ENCODE data around the gene SGO2.
A peak's percentile ranks its signal among the peaks of the same experiment; 100 is the strongest.

SGO2 gene

DNA sequence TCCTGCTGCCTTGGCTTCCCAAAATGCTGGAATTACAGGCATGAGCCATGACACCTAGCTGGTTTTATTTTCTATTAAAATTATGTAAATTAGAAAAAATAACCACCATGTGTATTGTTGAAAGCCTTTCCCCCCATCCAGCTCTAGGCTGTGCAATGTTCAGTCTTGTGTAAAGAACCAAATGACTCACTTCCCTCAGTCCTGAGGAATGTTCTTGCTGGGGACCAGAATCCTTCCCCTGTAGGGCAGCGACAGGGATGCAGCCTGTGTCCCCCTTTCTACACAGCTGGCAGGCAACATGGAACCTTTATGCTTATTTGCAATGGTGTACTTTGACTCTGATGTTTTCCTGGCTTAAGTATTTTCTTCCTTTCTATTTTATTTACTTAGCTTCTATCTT lies 89.2 kb downstream of the SGO2 start:
- H2BK120ac ChIP-seq (ENCODE audit: insufficient read depth, low read length, poor library complexity) = no peak overlapping the region
- no peaks in the 10 kb centered on the region for H3K36me3 ChIP-seq (ENCODE audit: control insufficient read depth in 1 of 2, insufficient read depth in 2 of 2, low read length in 2 of 2)
- H3K4ac ChIP-seq (ENCODE audit: low read depth, low read length) = no peak overlapping the region
- H3K4me3 ChIP-seq (ENCODE audit: low read depth, low read length) = no peak overlapping the region
- no peaks in the 10 kb centered on the region for H3K9me3 ChIP-seq (ENCODE audit: insufficient read depth, low read depth, low read length)
- no peaks in the 10 kb centered on the region for H3K27me3 ChIP-seq (ENCODE audit: insufficient read depth, low read length)
- H3K14ac ChIP-seq (ENCODE audit: low read length) = no peak overlapping the region
- H3K9ac ChIP-seq (ENCODE audit: low read length) = no peak overlapping the region
- DNase-seq = peak; percentile 33 to 61
- H2BK12ac ChIP-seq (ENCODE audit: low read length) = no peak overlapping the region
- H2AK5ac ChIP-seq (ENCODE audit: low read length) = no peak overlapping the region
- no peak overlapping the region for H4K91ac ChIP-seq (ENCODE audit: low read depth, low read length)
- no peaks in the 10 kb centered on the region for H3K79me1 ChIP-seq (ENCODE audit: low read length)
- H3K27ac ChIP-seq (ENCODE audit: low read depth, low read length) = no peak overlapping the region
- H4K12ac ChIP-seq (ENCODE audit: low read depth, low read length) = no peak overlapping the region
- no peak overlapping the region for H4K8ac ChIP-seq (ENCODE audit: low read depth, low read length)
- H3K4me2 ChIP-seq (ENCODE audit: low read length) = no peak overlapping the region
- H3K79me2 ChIP-seq (ENCODE audit: control insufficient read depth, insufficient read depth, low read length, poor library complexity) = no peaks in the 10 kb centered on the region
- no peak overlapping the region for H3K18ac ChIP-seq (ENCODE audit: low read length)
- no CpG with 5 or more reads among the region's 1 CpG for WGBS (ENCODE audit: extremely low coverage, insufficient coverage, insufficient read length)
- no peak overlapping the region for H2BK5ac ChIP-seq (ENCODE audit: low read depth, low read length, poor library complexity)
- no peaks in the 10 kb centered on the region for H3K4me1 ChIP-seq (ENCODE audit: control insufficient read depth in 1 of 2, insufficient read depth in 2 of 2, low read length in 2 of 2)
- H2AFZ ChIP-seq (ENCODE audit: insufficient read depth, low read length, poor library complexity) = no peak overlapping the region
- H3K23ac ChIP-seq (ENCODE audit: low read length) = no peak overlapping the region

DNA sequence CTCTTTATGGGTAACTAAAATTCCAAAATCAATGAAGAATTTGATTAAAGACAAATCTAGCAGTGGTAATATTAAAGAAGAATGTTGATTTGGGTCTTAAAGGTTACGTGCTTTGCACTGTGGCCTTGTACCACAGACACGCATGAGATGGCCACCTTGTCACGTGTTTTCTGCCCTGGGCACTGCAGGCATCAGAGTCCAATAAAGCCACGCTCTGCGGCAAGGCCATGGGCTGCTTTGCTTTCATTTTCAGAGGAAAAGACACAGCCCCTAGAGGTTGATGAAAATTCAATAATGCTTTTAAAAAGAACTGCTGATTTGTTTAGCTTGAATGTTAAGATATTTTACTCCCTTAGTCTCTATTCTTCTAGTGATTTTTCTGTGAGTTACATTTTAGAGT lies 90.2 kb downstream of the SGO2 start:
- no peaks in the 10 kb centered on the region for H3K4me1 ChIP-seq (ENCODE audit: control insufficient read depth in 1 of 2, insufficient read depth in 2 of 2, low read length in 2 of 2)
- no peaks in the 10 kb centered on the region for H3K9me3 ChIP-seq (ENCODE audit: insufficient read depth, low read depth, low read length)
- no peak overlapping the region for H3K27ac ChIP-seq (ENCODE audit: low read depth, low read length)
- H3K79me1 ChIP-seq (ENCODE audit: low read length) = no peaks in the 10 kb centered on the region
- peak in 1 of 2 donors; percentile 21 for DNase-seq
- H4K8ac ChIP-seq (ENCODE audit: low read depth, low read length) = no peak overlapping the region
- no peak overlapping the region for H3K4me3 ChIP-seq (ENCODE audit: low read depth, low read length)
- H3K23ac ChIP-seq (ENCODE audit: low read length) = no peak overlapping the region
- no CpG with 5 or more reads among the region's 5 CpGs for WGBS (ENCODE audit: extremely low coverage, insufficient coverage, insufficient read length)
- no peak overlapping the region for H2AFZ ChIP-seq (ENCODE audit: insufficient read depth, low read length, poor library complexity)
- no peaks in the 10 kb centered on the region for H3K27me3 ChIP-seq (ENCODE audit: insufficient read depth, low read length)
- no peak overlapping the region for H3K14ac ChIP-seq (ENCODE audit: low read length)
- H2BK120ac ChIP-seq (ENCODE audit: insufficient read depth, low read length, poor library complexity) = no peak overlapping the region
- H3K4ac ChIP-seq (ENCODE audit: low read depth, low read length) = no peak overlapping the region
- no peak overlapping the region for H3K18ac ChIP-seq (ENCODE audit: low read length)
- no peak overlapping the region for H4K12ac ChIP-seq (ENCODE audit: low read depth, low read length)
- no peak overlapping the region for H4K91ac ChIP-seq (ENCODE audit: low read depth, low read length)
- no peak overlapping the region for H2BK12ac ChIP-seq (ENCODE audit: low read length)
- no peak overlapping the region for H2BK5ac ChIP-seq (ENCODE audit: low read depth, low read length, poor library complexity)
- no peak overlapping the region for H3K9ac ChIP-seq (ENCODE audit: low read length)
- H3K36me3 ChIP-seq (ENCODE audit: control insufficient read depth in 1 of 2, insufficient read depth in 2 of 2, low read length in 2 of 2) = no peaks in the 10 kb centered on the region
- H3K79me2 ChIP-seq (ENCODE audit: control insufficient read depth, insufficient read depth, low read length, poor library complexity) = no peaks in the 10 kb centered on the region
- no peak overlapping the region for H2AK5ac ChIP-seq (ENCODE audit: low read length)
- H3K4me2 ChIP-seq (ENCODE audit: low read length) = no peak overlapping the region

DNA sequence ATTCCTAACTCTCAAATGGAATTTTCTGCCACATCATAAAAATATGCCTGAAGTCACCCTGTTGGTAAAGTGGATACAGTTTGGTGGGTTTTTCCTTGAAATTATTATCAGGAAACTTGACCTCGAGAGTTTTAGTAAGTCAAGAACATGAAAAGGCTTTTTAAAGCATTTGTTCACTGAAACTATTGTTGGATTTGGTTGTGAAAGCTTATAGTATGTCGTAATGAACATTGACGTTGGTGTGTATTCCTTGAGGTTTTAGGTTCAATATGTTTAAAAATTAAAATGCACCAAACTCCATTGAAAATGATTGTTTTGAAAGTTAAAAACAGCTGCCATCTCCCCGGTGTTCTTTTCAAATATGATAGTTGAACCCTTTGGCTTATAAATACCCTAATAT lies 90.6 kb downstream of the SGO2 start:
- H2BK5ac ChIP-seq (ENCODE audit: low read depth, low read length, poor library complexity) = no peak overlapping the region
- H4K12ac ChIP-seq (ENCODE audit: low read depth, low read length) = no peak overlapping the region
- H2AFZ ChIP-seq (ENCODE audit: insufficient read depth, low read length, poor library complexity) = no peak overlapping the region
- no peaks in the 10 kb centered on the region for H3K79me2 ChIP-seq (ENCODE audit: control insufficient read depth, insufficient read depth, low read length, poor library complexity)
- no peaks in the 10 kb centered on the region for H3K36me3 ChIP-seq (ENCODE audit: control insufficient read depth in 1 of 2, insufficient read depth in 2 of 2, low read length in 2 of 2)
- no peak overlapping the region for H4K91ac ChIP-seq (ENCODE audit: low read depth, low read length)
- no peak overlapping the region for H2AK5ac ChIP-seq (ENCODE audit: low read length)
- H4K8ac ChIP-seq (ENCODE audit: low read depth, low read length) = no peak overlapping the region
- H3K18ac ChIP-seq (ENCODE audit: low read length) = no peak overlapping the region
- no peak overlapping the region for H3K14ac ChIP-seq (ENCODE audit: low read length)
- H3K4me1 ChIP-seq (ENCODE audit: control insufficient read depth in 1 of 2, insufficient read depth in 2 of 2, low read length in 2 of 2) = no peaks in the 10 kb centered on the region
- H3K9me3 ChIP-seq (ENCODE audit: insufficient read depth, low read depth, low read length) = no peaks in the 10 kb centered on the region
- no peaks in the 10 kb centered on the region for H3K79me1 ChIP-seq (ENCODE audit: low read length)
- H3K4ac ChIP-seq (ENCODE audit: low read depth, low read length) = no peak overlapping the region
- H3K27me3 ChIP-seq (ENCODE audit: insufficient read depth, low read length) = no peaks in the 10 kb centered on the region
- no peak overlapping the region for H3K9ac ChIP-seq (ENCODE audit: low read length)
- H3K27ac ChIP-seq (ENCODE audit: low read depth, low read length) = no peak overlapping the region
- H2BK120ac ChIP-seq (ENCODE audit: insufficient read depth, low read length, poor library complexity) = no peak overlapping the region
- no CpG with 5 or more reads among the region's 4 CpGs for WGBS (ENCODE audit: extremely low coverage, insufficient coverage, insufficient read length)
- no peak overlapping the region for H3K4me2 ChIP-seq (ENCODE audit: low read length)
- no peak overlapping the region for H3K23ac ChIP-seq (ENCODE audit: low read length)
- H2BK12ac ChIP-seq (ENCODE audit: low read length) = no peak overlapping the region
- DNase-seq = no peak
- H3K4me3 ChIP-seq (ENCODE audit: low read depth, low read length) = no peak overlapping the region

DNA sequence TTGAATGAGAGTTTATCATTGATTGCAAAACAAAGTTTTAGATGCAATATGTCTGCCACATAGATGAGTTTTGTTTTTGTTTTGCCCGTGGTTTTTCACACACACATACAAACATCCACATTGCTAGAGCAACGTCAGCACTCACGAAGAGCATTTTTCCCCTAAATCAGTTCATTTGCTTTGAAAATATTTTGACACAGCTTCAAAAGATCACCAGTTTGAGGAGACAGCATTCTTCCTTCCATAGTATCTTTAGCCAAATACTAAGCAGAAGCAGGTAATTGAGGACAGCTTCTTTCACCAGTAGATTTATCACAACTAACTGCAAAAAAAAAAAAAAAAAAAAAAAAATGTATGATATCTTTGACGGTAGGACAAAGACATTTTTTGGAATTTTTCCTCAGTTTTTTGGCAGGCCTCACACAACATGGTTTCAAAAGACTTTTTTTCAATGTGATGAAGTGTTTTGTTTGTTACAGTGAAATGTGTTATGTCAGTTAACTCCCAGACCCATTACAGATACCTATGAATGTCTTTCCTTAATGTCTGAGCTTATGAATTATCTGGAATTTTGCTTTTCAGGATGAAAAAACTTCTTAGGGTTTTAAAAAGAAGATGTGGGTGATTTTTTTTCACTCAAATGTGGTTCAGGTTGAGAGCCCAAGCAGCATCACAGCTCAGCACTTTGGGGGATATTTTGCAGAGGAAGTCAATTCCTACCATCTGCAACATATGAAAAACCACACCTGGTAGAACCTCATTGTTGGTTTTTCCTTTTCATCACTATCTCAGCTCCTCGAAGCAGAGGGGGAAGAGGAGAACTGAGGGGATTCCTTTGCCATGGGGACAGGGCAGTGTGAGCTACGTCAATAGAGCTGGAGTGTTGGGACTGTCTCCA lies 91.4 kb downstream of the SGO2 start:
- Histone ChIP-seq H2AFZ (ENCODE audit: insufficient read depth, low read length, poor library complexity) (no peak overlapping the region), H4K8ac (ENCODE audit: low read depth, low read length) (no peak overlapping the region), H3K4me1 (ENCODE audit: control insufficient read depth in 1 of 2, insufficient read depth in 2 of 2, low read length in 2 of 2) (no peaks in the 10 kb centered on the region), H3K27ac (ENCODE audit: low read depth, low read length) (no peak overlapping the region), H3K9me3 (ENCODE audit: insufficient read depth, low read depth, low read length) (no peaks in the 10 kb centered on the region), H3K4me3 (ENCODE audit: low read depth, low read length) (no peak overlapping the region), H2BK120ac (ENCODE audit: insufficient read depth, low read length, poor library complexity) (no peak overlapping the region), H3K27me3 (ENCODE audit: insufficient read depth, low read length) (no peaks in the 10 kb centered on the region), H2AK5ac (ENCODE audit: low read length) (no peak overlapping the region), H3K14ac (ENCODE audit: low read length) (no peak overlapping the region), H4K12ac (ENCODE audit: low read depth, low read length) (no peak overlapping the region), H2BK12ac (ENCODE audit: low read length) (no peak overlapping the region), H3K79me1 (ENCODE audit: low read length) (no peaks in the 10 kb centered on the region), H3K18ac (ENCODE audit: low read length) (no peak overlapping the region), H3K23ac (ENCODE audit: low read length) (no peak overlapping the region), H3K4ac (ENCODE audit: low read depth, low read length) (no peak overlapping the region), H3K79me2 (ENCODE audit: control insufficient read depth, insufficient read depth, low read length, poor library complexity) (no peaks in the 10 kb centered on the region), H3K4me2 (ENCODE audit: low read length) (no peak overlapping the region), H2BK5ac (ENCODE audit: low read depth, low read length, poor library complexity) (no peak overlapping the region), H3K9ac (ENCODE audit: low read length) (no peak overlapping the region), H4K91ac (ENCODE audit: low read depth, low read length) (no peak overlapping the region), H3K36me3 (ENCODE audit: control insufficient read depth in 1 of 2, insufficient read depth in 2 of 2, low read length in 2 of 2) (no peaks in the 10 kb centered on the region)
- DNase-seq = no peak
- WGBS (ENCODE audit: extremely low coverage, insufficient coverage, insufficient read length) = no CpG with 5 or more reads among the region's 6 CpGs

Data from trophoblast cell (in vitro differentiated cells and primary cell).